ENCODE data around the gene TRERF1.

DNA sequence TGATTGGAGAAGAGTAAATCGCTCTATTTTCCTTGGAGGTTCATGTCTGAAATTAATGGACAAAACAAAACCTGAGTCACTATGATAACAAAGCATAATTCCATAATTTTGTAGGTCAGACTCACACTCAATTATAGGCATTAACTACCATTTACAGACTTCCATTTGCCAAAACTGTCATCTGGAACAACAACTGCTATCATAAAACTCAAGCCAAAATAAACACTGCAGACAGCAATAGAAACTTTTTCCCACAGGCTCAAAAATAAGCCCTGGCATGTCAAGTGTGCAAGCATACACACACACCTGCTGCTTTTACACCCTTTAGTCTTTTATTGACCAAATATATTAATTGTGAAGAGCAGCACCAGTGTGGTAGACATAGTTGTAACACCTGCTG lies 241.2 kb downstream of the TRERF1 start:
- TF ChIP-seq POLR2A (IDR thresholded peaks at IDR 0.05; ENCODE audit: low read depth, low read length): no peak
- TF ChIP-seq TAF1 (IDR thresholded peaks at IDR 0.05; ENCODE audit: borderline replicate concordance, low read depth, low read length): no peak
- no peak for TF ChIP-seq POLR2AphosphoS5 (IDR thresholded peaks at IDR 0.05; ENCODE audit: low read depth, low read length)
